ENCODE results near the gene BANP.
"Not testable (repeated sequence)": the region's sequence is repeated elsewhere in the genome, so short reads cannot be mapped to it uniquely, and the experiment has no call there.

Gene BANP

DNA sequence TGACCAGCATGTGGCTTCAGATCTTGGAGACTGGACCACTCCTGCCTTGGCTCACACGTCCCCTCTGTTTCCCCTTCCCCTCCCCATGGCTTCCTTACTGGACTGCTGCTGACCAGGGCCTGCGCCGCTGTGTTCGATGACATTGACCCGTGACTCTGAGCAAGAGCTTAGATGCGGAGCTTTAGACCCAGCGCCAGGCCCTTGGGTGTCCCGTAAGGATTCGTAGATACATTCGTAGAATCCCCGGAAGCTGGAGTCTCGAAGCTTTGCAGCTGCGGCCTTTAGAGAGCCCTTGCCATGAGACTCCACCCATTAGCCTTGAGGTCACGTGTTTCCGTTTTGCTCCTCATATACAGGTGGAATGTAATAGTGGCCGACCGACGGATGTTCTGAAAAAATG lies 65.2 kb downstream of the BANP start:
- not testable (repeated sequence) for DNase-seq

DNA sequence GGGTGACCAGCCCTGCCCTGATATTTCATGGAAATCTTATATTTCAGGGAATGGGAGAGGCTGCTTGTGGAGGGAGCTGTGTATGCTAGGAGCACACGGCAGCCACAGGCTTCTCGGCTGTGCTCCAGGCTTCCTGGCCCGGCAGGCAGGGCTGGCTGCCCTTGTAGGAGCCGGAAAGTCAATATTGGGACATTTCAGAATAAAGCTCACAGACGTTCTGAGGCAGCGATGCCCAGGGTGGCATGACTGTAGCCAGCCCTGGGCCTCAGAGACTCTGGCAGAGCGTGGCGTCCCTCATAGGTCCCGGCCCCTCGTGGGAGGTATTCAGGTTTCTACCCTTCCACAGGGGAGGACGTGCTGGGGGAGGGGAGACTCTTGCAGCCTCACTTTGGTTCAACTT lies 65.7 kb downstream of the BANP start:
- no peak for DNase-seq

DNA sequence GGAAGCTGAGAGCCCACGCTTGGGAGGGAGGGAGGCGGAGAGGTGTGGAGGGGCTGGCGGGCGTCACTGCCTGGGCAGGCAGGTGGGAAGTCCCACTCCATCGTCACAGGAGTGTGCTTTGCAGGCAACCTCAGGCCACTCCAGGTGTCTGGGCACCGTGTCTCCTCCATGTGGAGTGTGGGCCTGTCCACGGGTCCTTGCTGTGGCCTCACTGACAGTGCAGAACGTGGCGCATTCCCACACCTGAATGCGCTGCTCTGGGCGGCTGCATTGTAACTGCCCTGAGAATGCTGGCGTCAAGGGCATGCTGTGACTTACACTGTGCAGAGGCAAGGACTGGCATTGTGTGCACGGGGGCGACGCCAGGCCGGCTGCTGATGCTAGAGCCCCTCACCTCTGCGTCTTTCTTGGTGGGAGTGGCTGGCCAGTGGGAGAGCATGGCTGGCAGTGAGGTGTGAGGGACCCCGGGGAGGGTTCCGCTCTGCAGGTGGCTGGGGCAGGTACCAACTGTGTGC lies 66.4 kb downstream of the BANP start:
- DNase-seq, result no peak

DNA sequence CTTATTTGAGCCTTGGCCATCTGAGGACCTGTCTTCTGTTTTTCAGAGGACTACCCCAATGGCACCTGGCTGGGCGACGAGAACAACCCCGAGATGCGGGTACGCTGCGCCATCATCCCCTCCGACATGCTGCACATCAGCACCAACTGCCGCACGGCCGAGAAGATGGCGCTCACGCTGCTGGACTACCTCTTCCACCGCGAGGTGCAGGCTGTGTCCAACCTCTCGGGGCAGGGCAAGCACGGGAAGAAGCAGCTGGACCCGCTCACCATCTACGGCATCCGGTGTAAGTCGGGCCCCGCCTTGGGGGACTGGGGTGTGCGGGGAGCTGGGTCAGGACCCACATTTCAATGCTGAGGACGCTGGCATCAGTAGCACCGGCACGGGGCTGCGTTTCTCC lies 67.1 kb downstream of the BANP start:
- DNase-seq, result not testable (repeated sequence)

DNA sequence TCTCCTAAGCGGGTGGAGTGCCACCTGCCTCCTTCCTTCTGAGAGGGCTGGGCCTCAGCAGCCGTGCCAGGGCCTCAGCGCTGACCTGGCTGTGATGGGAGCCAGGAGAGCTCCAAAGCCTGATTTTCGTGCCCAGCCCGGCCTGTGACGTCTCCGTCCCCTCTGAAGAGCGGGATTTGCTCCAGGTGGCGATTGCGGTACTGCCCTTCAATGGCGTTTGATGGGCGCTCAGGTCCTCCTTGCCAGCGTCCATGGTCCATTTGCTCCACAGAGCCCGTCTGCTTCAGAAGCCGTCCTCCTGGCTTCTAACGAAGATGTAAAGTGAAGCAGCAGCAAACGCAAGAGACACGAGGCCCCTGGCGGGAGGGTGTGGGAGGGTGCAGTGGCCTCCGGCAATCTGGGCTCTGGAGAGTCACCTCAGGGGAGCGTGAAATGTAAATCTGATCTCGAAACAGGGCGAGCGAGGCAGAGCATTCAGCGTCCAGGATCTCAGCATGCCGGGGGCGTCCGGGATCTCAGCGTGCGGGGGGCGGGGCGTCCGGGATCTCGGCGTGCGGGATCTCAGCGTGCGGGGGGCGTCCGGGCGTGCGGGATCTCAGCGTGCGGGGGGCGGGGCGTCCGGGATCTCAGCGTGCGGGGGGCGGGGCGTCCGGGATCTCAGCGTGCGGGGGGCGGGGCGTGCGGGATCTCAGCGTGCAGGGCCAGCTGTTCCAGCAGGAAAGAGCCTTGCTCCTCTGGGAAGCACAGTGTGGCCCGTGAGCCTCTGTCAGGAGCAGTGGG lies 68.0 kb downstream of the BANP start:
- not testable (repeated sequence) for DNase-seq

DNA sequence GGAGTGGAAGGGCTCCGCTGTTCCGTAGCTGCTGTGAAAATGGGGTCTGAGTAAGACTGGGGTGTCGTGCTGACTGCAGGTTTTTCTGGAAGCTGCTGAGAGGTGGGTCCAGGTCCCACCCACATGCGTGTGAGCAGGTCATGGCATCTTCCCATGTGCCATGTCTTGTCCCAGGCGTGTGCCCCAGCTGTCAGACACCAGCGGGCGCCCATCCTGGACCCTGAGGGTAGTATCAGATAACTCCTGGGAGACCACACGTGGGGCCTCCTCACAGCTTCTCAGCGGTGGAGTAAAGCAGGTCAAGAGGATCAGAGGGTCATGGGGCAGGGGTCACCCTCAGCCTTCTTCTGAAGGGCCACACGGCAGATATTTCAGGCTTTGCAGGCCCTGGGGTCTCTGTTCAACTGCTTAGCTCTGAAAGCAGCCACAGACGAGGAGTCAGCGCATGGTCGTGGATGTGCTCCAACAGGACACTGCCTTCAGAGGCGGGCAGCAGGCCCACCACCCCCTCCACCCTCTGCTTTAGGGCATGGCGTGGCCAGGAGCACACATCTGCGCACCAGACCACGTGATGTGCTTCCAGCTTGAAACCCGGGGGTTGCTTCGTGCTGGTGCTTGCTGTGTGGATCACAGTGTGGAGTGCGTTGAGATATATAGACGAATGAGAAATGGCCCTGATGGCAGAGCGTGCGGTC lies 68.7 kb downstream of the BANP start:
- no peak for DNase-seq

DNA sequence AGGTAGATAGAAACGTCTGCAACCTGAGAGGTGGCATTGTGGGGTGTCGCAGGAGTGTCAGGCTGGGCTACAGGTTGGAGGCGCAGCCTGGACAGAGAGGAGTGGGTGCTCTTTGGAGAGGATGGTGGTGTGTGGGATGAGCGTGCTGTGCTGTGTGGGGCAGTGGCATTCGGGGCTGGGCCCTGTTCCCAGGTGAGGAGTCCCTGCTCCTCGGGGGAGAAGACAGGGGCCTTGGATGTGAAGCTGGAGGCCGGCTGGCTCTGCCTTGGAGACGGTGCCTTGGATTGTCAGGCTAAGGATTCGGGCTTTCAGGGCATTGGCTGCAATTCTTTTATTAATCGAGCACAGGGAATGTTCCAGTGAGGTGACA lies 69.3 kb downstream of the BANP start:
- DNase-seq, result no peak

DNA sequence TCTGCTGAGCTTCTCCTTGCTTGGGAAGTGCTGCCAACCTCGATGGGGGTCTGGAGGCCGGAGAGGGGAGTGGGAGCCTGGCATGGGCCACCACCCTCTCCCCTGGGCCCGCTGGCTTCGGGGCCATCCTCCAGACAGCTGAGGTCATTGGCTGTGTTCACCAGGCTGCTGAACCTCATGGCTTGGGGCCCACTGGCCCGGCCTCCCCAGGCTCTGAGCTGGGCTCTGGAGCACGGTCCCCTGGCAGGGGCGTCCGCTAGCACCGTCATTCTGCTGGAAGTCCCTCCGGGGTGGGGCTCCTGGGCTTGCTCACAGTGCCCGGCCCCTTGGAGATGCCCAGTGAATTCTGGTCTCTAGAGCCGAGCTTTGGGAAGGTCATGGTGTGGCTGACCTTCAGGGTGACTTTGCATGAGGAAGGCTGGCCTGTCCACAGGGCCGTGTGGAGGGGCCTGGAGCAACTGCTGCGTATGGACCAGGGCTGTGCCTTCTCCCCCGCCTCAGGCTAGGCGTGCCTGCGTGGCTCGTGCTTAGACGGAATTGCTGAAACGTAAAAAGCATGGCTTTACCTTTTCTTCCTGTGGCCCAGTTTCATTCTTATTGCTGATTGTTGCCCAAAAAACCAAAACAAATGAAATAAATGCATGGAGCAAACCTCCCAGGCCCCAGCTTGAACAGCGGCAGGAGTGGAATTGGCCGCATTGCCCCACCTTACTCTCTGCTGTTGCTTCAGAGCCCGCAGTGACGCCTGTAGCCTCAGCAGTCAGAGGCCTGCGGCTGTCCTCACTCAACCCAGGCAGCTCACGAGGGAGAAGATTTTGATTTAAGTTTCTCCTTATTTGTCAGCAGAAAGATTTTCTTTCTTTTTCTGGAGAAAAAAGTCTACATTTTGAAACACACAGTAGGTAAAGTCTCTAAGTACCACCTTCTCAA lies 70.1 kb downstream of the BANP start:
- not testable (repeated sequence) for DNase-seq

DNA sequence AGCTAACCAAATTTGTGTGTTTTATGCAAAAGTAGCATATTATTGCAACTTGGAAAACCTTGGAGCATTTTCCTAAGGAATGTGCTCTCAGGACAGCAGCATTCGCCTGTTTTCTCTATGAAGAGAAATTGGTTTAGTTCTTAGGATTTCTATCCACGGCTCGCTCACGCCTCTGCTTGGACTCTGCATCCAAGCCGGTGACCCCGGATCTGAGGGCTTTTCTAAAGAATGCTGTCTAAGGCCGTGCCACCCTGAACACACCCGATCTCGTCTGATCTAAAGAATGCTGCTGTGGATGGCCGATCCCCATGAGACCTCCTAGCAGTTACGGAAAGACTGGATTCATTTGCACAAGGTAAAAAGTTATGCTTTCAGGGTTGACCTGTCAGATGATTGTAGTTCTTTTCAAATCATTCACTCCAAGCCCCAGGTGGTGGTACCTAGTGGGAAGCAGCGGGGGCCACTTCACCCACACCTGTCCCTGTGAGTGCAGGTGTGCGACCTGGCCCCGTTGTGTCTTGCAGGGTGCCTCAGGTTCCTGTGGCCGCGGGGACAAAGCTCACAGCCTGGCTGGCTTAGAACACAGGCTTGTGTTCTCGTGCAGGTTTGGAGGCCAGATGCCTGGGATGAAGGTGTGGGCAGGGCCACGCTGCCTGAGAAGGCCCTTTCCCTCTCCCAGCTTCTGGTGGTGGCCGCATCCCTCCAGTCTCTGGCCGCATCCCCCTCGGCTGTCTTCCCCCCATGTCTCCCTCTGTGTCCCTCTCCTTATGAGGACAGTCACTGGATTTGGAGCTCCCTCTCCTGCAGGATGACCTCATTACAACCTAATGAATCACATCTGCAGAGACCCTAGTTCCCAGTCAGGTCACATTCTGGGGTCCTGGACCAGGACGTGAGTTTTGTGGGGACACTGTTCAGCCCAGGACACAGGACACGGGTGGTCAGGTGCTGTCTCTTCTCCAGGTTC lies 71.1 kb downstream of the BANP start:
- no peak for DNase-seq

DNA sequence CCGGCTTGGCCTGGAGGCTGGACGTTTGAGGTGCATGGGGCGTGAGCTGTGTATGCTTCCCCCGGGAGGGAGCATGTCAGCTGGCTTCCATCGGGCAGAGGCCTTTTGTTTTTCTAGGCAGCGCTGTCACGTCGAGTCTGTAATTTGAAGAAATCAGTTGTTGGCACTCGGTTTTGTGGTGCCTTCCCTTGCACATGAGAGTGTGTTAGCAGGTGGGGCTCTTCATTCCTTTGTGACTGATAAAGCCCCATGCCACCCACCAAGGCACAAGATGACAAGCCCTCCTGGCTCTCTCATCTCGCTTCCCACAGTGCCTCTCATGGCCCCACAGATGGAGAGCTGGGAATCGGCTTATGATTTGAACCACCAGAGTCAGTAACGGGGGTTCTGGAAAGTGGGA lies 72.1 kb downstream of the BANP start:
- no peak for DNase-seq

DNA sequence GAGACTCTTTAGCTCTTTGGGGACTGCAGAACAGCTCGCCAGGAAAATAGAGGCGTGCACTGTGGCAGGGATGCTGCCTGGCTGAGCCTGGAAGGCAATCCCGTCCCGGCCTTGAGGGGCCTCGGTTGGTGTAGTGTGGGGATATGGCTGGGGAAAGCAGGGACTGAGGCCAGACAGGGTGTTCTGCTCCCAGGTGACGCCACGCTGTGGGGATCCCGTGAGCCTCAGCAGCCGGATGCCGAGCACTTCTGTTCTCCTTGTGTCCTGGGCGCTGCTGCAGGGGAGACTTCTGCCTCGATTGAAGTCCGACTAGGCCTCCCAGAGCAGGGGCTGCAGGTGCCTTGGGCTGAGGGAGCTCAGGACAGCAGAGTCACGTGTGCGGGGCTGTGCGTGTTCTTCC lies 72.6 kb downstream of the BANP start:
- no peak for DNase-seq

DNA sequence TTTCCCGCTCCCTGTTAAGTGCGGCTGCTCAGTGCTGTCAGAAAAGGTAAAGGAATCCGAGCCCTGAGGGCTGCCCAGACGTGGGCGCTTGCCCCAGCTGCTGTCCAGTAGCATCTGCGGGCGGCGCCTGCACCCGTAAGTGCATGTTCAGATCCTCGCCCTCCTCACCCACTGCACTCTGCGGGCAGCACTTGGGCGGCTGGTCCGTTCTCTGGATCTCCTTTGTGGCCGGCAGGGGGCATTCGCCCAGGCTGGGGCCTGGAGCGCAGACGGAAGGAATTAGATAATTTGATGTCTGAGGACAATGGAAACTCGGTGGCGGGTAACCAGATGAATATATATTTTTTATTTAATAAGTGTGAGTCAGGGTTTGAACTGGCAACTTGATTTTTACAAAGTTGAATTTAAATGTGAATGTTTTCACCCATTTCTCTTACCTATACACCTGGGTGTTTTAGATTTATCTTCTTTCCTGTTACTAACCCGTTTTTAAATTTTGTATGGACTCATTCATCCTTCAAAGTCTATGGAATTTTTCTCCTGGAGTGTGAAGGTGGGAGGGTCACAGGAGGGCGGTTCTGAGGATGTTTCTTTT lies 73.4 kb downstream of the BANP start:
- not testable (repeated sequence) for DNase-seq

DNA sequence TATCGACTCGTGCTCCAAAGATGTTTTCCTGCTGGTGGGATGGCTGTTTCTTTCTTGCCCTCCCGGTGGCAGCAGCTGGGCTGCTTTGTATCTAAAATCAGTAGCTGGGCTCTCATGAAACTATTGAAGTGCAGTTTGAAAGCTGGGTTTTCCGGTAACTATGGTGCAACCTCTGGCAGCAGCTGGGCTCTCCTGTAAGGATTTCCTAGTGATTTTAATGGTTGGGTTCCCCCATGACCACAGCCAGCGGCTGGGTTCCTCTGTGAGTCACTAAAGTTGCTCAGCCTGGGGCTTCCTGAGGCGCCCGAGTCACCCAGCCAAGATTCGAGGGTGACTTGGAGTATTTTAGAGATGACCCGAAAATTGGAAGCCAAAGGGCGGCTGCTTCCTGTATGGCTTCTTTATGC lies 73.9 kb downstream of the BANP start:
- DNase-seq, result not testable (repeated sequence)

DNA sequence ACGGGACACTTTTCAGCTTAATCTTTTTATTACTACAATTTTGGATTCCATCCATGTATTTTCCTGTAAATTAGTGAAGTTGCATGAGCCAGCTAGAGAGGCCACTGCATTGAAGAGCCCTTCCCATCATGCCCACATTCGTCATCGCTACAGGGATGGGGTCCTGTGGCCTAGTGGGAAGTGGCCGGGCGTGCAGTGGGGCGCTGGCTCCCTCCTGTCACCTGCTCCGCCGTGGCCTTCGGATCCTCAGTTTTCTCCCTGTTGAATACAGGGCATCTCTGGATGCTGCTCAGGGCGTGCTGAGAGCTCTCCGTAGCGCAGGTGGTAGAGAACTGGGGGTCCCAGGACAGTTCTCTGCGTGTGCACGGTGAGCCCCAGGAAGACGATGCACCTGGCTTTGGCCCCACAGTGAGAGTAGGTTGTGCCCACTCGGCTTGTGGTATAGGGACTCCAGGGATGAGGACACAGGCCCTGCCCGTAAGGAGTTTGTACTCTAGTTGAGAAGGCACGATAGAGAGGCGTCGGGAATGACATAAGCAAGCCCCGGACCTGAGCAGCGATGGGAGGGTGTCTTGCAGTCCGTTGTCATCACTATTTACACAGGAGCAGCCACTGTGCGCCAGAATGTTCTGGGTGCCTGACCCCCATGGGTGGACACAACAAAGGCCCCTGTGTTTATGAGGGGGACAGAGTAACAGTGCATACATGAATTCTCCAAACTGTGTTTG lies 74.8 kb downstream of the BANP start:
- DNase-seq, result not testable (repeated sequence)

DNA sequence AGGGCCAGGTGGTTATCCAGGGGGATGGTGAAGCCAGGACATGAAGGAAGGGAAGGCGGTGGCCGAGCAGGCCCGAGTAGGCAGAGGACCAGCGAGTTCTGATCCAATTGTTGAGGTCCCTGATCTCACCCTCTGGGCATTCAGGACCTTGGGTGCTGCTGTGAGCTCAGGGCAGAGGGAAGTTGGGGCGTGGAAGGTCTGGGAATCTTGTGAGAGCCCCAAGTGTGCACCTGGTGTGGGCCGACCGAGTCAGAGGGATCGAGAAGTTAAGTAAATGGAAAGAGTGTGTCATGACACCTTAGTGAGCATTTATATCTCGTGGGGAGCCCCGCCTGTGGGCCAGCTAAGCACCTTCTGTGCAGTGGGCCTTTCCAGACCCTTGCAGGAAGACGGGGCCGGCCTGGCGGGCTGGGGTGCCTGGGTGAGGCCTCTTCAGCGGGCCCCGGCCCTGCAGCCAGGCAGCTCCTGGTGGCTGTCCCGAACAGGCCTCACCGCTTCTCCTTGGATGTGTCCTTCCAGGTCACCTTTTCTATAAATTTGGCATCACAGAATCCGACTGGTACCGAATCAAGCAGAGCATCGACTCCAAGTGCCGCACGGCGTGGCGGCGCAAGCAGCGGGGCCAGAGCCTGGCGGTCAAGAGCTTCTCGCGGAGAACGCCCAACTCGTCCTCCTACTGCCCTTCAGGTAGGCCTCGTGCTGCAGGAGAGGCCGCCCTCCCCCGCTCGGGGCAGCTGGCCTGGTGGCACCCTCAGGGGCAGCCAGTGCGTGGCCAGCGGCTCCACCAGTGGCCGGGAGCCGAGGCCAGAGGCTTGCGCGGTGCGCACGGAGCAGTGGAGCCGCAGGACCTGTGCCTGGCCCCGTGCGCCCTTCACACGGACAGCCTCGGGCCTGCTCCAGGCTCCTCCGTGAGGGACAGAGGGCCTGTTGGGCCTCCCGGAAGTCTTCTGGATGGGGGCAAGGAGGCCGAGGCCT lies 76.0 kb downstream of the BANP start:
- DNase-seq, result no peak

DNA sequence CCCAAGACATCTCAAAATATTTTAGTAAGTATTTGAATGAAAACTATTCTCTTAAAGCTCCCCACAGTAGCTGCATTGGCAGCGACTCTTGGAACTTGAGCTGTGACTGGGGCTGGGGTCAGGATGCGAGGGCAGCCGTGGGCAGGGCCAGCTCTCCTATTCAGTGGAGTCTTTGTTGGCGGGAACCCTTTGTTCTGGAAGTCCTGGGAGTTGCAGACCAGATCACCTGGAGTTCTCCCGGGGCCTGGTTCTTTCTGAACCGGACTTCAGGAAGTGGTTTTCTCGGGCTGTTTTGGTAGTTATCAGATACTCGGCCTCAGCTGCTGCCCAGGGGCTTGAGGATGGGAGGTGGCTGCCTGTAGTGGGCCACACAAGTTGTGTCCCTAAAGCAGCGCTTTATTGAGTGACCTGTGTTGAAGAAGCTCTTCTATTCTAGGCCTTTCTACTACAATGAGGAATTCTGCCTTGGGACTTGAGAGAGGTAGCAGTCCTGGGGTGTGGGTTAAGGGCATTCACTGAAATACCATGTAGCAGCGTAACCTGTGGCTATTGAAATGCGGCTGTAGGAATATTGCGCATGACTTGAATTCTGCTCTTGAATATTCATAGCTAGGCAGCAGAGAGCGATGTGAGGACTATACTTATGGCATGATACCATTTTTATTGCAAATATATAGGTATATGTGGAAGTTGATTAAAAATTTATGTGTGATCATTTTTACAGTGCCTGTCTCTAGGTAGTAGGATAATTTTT lies 77.1 kb downstream of the BANP start:
- not testable (repeated sequence) for DNase-seq

DNA sequence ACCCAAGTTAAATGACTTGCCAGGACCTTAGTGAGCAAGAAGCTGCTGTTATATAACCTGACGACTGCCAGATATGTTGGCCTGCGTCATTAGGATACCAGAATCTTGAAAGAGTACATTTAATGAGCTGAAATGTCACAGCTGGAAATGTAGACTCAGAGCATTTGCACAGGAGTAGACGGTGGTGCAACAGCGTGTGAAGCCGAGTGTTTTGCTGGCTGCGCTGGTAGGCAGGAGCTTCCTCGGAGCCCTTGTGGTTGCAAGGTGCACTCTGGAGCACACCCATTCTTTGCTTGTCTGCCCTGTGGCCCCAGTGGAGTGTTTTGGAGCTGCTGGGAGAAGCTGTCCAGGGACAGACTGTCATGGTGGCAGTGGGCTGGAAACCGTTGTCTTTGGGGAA lies 79.3 kb downstream of the BANP start:
- no peak for DNase-seq

DNA sequence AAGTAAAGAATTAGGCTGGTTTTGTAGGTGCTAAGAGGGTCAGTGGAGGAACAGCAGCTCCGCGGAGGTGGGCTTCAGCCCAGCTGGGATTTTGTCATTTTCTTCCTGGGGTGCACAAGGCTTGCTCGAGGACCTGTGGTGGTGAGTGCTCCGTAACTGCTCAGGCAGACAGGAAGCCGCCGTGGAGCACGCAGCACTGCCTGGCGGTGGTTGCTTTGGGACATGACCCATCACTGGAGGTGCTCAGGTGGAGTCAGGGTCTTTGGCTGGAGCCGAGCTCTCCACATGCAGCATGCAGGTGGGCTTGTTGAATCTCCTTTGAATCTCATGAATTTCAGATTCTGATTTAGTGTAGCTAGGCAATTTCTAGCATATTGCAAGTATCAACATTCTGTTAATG lies 79.7 kb downstream of the BANP start:
- not testable (repeated sequence) for DNase-seq

Measured in NCI-H2081 (cell line).